ENCODE results near the gene STK16.

The STK16 gene

GRCh38 chr2:219228041-219228910, 17.0 kb upstream of the STK16 start:
- Histone ChIP-seq H3K9me3 (replicated peaks in 1 of 11) (no peaks in the 10 kb centered on the region), H3K4me2 (peak overlapping the region; percentile 90 to 100 (median 98)), H3K4me1 (peaks cover 53 to 64% (median 60%) of the 10 kb centered on the region in 10 experiments), H3K9ac (peak overlapping the region; percentile 89 to 96 (median 93)), H3K27ac (peak overlapping the region; percentile 82 to 94 (median 88)), H3K4me3 (peak overlapping the region; percentile 78 to 96 (median 84)), H4K20me1 (peaks cover 14 to 55% (median 45%) of the 10 kb centered on the region in 11 experiments; a peak in 17 of 22 replicates), H3K27me3 (no peaks in the 10 kb centered on the region), H3K36me3 (peaks cover 37 to 65% (median 48%) of the 10 kb centered on the region in 11 experiments)
- TF ChIP-seq Cebpa-rat (IDR thresholded peaks at IDR 0.05): no peak

GRCh38 chr2:219228911-219229304, 16.4 kb upstream of the STK16 start:
- Histone ChIP-seq H3K4me2 (peak overlapping the region; percentile 90 to 100 (median 98)), H3K27ac (peak overlapping the region; percentile 82 to 94 (median 88)), H3K27me3 (no peaks in the 10 kb centered on the region), H3K9me3 (replicated peaks in 1 of 11) (no peaks in the 10 kb centered on the region), H3K4me3 (peak overlapping the region; percentile 78 to 96 (median 84)), H3K36me3 (peaks cover 37 to 65% (median 48%) of the 10 kb centered on the region in 11 experiments), H3K4me1 (peaks cover 53 to 64% (median 60%) of the 10 kb centered on the region in 10 experiments), H3K9ac (peak overlapping the region; percentile 89 to 96 (median 93)), H4K20me1 (peaks cover 14 to 51% (median 39%) of the 10 kb centered on the region in 11 experiments; a peak in 17 of 22 replicates)
- no peak for TF ChIP-seq Cebpa-rat (IDR thresholded peaks at IDR 0.05)

- Histone ChIP-seq H3K9me3 (replicated peaks in 1 of 11) (no peaks in the 10 kb centered on the region), H3K4me1 (peaks cover 53 to 63% (median 58%) of the 10 kb centered on the region in 10 experiments), H4K20me1 (peaks cover 14 to 45% (median 33%) of the 10 kb centered on the region in 11 experiments; a peak in 15 of 22 replicates), H3K36me3 (peaks cover 37 to 65% (median 48%) of the 10 kb centered on the region in 11 experiments), H3K27ac (peak within 1 kb of the TSS; percentile 82 to 94 (median 88)), H3K4me2 (peak within 1 kb of the TSS; percentile 91 to 100 (median 98)), H3K9ac (peak within 1 kb of the TSS; percentile 89 to 96 (median 93)), H3K4me3 (peak within 1 kb of the TSS; percentile 78 to 96 (median 84)), H3K27me3 (no peaks in the 10 kb centered on the region)
- TF ChIP-seq Cebpa-rat (IDR thresholded peaks at IDR 0.05): peak in 1 of 11 experiments; percentile 57; a peak in 1 of 22 replicates
Observed at GRCh38 chr2:219229305-219230058, 15.8 kb upstream of the STK16 start, which contains the start of the genes ANKZF1 and ATG9A. Gene ANKZF1, plus strand, starts transcription at chr2:219229806. Its CDS starts 452 bp downstream, at chr2:219230258. Gene ATG9A, minus strand, starts transcription at chr2:219229636. Its CDS starts 1,612 bp downstream, at chr2:219228024.

GRCh38 chr2:219230059-219230540, 15.2 kb upstream of the STK16 start:
- Histone ChIP-seq H3K4me1 (peaks cover 47 to 59% (median 52%) of the 10 kb centered on the region in 10 experiments), H3K36me3 (peaks cover 37 to 65% (median 48%) of the 10 kb centered on the region in 11 experiments), H3K4me2 (peak overlapping the region; percentile 84 to 98 (median 92)), H3K27ac (peak overlapping the region; percentile 59 to 94 (median 88); a peak in 21 of 22 replicates), H3K27me3 (no peaks in the 10 kb centered on the region), H3K9ac (peak overlapping the region; percentile 89 to 96 (median 93)), H4K20me1 (peaks cover 14 to 42% (median 27%) of the 10 kb centered on the region in 11 experiments; a peak in 15 of 22 replicates), H3K4me3 (peak overlapping the region; percentile 78 to 96 (median 84)), H3K9me3 (replicated peaks in 1 of 11) (no peaks in the 10 kb centered on the region)
- no peak for TF ChIP-seq Cebpa-rat (IDR thresholded peaks at IDR 0.05)

- peaks cover 63 to 81% (median 73%) of the 10 kb centered on the region in 11 experiments for H3K36me3 ChIP-seq
- H3K4me2 ChIP-seq: no peak overlapping the region
- H3K27ac ChIP-seq: no peak overlapping the region
- no peak overlapping the region; a peak in 1 of 22 replicates for H3K9ac ChIP-seq
- no peaks in the 10 kb centered on the region for H3K27me3 ChIP-seq
- H3K4me3 ChIP-seq: no peak overlapping the region
- peaks cover 10 to 22% (median 17%) of the 10 kb centered on the region in 10 experiments for H3K4me1 ChIP-seq
- H4K20me1 ChIP-seq: peaks cover 0 to 13% (median 0%) of the 10 kb centered on the region in 11 experiments; a peak in 1 of 22 replicates
- no peak for TF ChIP-seq Cebpa-rat (IDR thresholded peaks at IDR 0.05)
- H3K9me3 ChIP-seq (replicated peaks in 1 of 11): no peaks in the 10 kb centered on the region
Observed at GRCh38 chr2:219234331-219234730, 10.9 kb upstream of the STK16 start.

- Histone ChIP-seq H3K27ac (no peak overlapping the region), H3K27me3 (no peaks in the 10 kb centered on the region), H3K4me1 (peaks cover 35 to 39% (median 38%) of the 10 kb centered on the region in 10 experiments), H3K4me2 (no peak overlapping the region), H3K9ac (no peak overlapping the region), H3K9me3 (replicated peaks in 1 of 11) (no peaks in the 10 kb centered on the region), H4K20me1 (peaks cover 0 to 4% (median 0%) of the 10 kb centered on the region in 11 experiments; a peak in 1 of 22 replicates), H3K36me3 (peaks cover 0 to 30% (median 13%) of the 10 kb centered on the region in 11 experiments; a peak in 17 of 22 replicates), H3K4me3 (no peak overlapping the region)
- TF ChIP-seq Cebpa-rat (IDR thresholded peaks at IDR 0.05): no peak
Observed at GRCh38 chr2:219243291-219243761, 2.0 kb upstream of the STK16 start.

- no peak for TF ChIP-seq Cebpa-rat (IDR thresholded peaks at IDR 0.05)
- H3K9ac ChIP-seq: peak overlapping the region; percentile 86 to 94 (median 90)
- H3K27ac ChIP-seq: peak overlapping the region; percentile 83 to 95 (median 91); a peak in 21 of 22 replicates
Observed at GRCh38 chr2:219244789-219245147, 511 bp upstream of the STK16 start.

GRCh38 chr2:219245899-219246230, 586 bp downstream of the STK16 start:
- Histone ChIP-seq H3K4me3 (peak overlapping the region; percentile 73 to 93 (median 83)), H3K27me3 (no peaks in the 10 kb centered on the region), H4K20me1 (peaks cover 0 to 15% (median 0%) of the 10 kb centered on the region in 11 experiments; a peak in 2 of 22 replicates), H3K27ac (peak overlapping the region; percentile 83 to 95 (median 91)), H3K9ac (peak overlapping the region; percentile 86 to 94 (median 90)), H3K9me3 (replicated peaks in 1 of 11) (no peaks in the 10 kb centered on the region), H3K36me3 (peaks cover 0 to 30% (median 7%) of the 10 kb centered on the region in 11 experiments; a peak in 9 of 22 replicates), H3K4me1 (peaks cover 61 to 64% (median 63%) of the 10 kb centered on the region in 10 experiments), H3K4me2 (peak overlapping the region; percentile 91 to 100 (median 99))
- no peak for TF ChIP-seq Cebpa-rat (IDR thresholded peaks at IDR 0.05)

More at GRCh38 chr2:219244789-219245147, 511 bp upstream of the STK16 start:
- H3K4me1 ChIP-seq: peaks cover 50 to 54% (median 52%) of the 10 kb centered on the region in 10 experiments
- peak overlapping the region; percentile 91 to 100 (median 99) for H3K4me2 ChIP-seq
- peak overlapping the region; percentile 73 to 93 (median 83) for H3K4me3 ChIP-seq
- peaks cover 0 to 12% (median 0%) of the 10 kb centered on the region in 11 experiments; a peak in 2 of 22 replicates for H4K20me1 ChIP-seq
- no peaks in the 10 kb centered on the region for H3K27me3 ChIP-seq
- H3K36me3 ChIP-seq: peaks cover 0 to 24% (median 3%) of the 10 kb centered on the region in 11 experiments; a peak in 7 of 22 replicates
- no peaks in the 10 kb centered on the region for H3K9me3 ChIP-seq (replicated peaks in 1 of 11)

Data from BLaER1 treated with 17β-estradiol and CSF1 and Interleukin-3, amounts not matched to agents 10 nM and 100 nM (cell line).